Liver (tissue), 9 donors: ENCODE measurements around the gene LVRN. TPM values are rescaled to one million over a fixed set of nuclear protein-coding genes. Genes with fewer than 3 reads are reported as not detected.

ENCODE experiments used
- DNase-seq: peaks from one replicate; pipeline ENCODE4 v3.0.0-alpha.2; 2017; ENCODE audit warnings: low spot score
- H3K27ac ChIP-seq, 2 donors: one replicate each; pipeline ENCODE4 v1.7.0; 2013; ENCODE audit warnings: inconsistent platforms in 2 of 2, low read length in 2 of 2, control low read depth in 1 of 2, low read depth in 1 of 2, mild to moderate bottlenecking in 1 of 2
- H3K27me3 ChIP-seq, 4 donors: one replicate each; pipeline versions ENCODE4 v1.6.1 to v1.7.0; 2013; ENCODE audit warnings: low read length in 3 of 4, inconsistent platforms in 1 of 4, mild to moderate bottlenecking in 1 of 4, moderate library complexity in 1 of 4; ENCODE audit not compliant: control insufficient read depth in 4 of 4, insufficient read depth in 4 of 4
- H3K36me3 ChIP-seq, 4 donors: one replicate each; pipeline versions ENCODE4 v1.6.1 to v1.7.0; 2013; ENCODE audit warnings: low read length in 3 of 4, mild to moderate bottlenecking in 3 of 4, low read depth in 1 of 4, moderate library complexity in 1 of 4; ENCODE audit not compliant: control insufficient read depth in 4 of 4, insufficient read depth in 3 of 4
- H3K4me1 ChIP-seq, 4 donors: one replicate each; pipeline versions ENCODE4 v1.6.1 to v1.7.0; 2013; ENCODE audit warnings: low read length in 3 of 4, mild to moderate bottlenecking in 3 of 4, moderate library complexity in 1 of 4; ENCODE audit not compliant: control insufficient read depth in 4 of 4, insufficient read depth in 4 of 4
- H3K4me3 ChIP-seq, 3 donors: one replicate each; pipeline versions ENCODE4 v1.6.1 to v1.7.0; 2013; ENCODE audit warnings: low read length in 3 of 3, control low read depth in 1 of 3, low read depth in 1 of 3, mild to moderate bottlenecking in 1 of 3
- H3K9ac ChIP-seq, 2 donors: one replicate each; pipeline ENCODE4 v1.7.0; 2013; ENCODE audit warnings: low read length in 2 of 2, mild to moderate bottlenecking in 2 of 2, moderate library complexity in 2 of 2, control low read depth in 1 of 2, low read depth in 1 of 2
- H3K9me3 ChIP-seq, 4 donors: one replicate each; pipeline versions ENCODE4 v1.6.1 to v1.7.0; 2013; ENCODE audit warnings: low read length in 3 of 4; ENCODE audit not compliant: control insufficient read depth in 4 of 4
- ATF3 ChIP-seq: IDR thresholded peaks from 2 replicates; pipeline ENCODE4 v1.6.1; 2016; ENCODE audit warnings: antibody characterized with exemption
- CTCF ChIP-seq: fragments of 150-350 bp; IDR thresholded peaks from 2 replicates; pipeline ENCODE4 v1.5.1; 2017; ENCODE audit warnings: improper control_type of control experiment, low read depth, low read length; ENCODE audit not compliant: missing input control
- EGR1 ChIP-seq, 2 donors: IDR thresholded peaks; 2 replicates each; pipeline ENCODE4 v1.6.1; 2016 to 2018; ENCODE audit warnings: antibody characterized with exemption in 2 of 2, low read depth in 2 of 2
- FOXA1 ChIP-seq: IDR thresholded peaks from 2 replicates; pipeline ENCODE4 v1.6.1; 2016; ENCODE audit warnings: antibody characterized with exemption
- FOXA2 ChIP-seq: IDR thresholded peaks from 2 replicates; pipeline ENCODE4 v1.6.1; 2016; ENCODE audit warnings: antibody characterized with exemption
- GABPA ChIP-seq, 2 donors: IDR thresholded peaks in 1 of 2; conservative IDR thresholded peaks in 1 of 2; 2 replicates each; pipeline ENCODE4 v1.6.1; 2016; ENCODE audit warnings: antibody characterized with exemption in 2 of 2, mild to moderate bottlenecking in 1 of 2, moderate library complexity in 1 of 2
- HNF4A ChIP-seq, 2 donors: conservative IDR thresholded peaks; 2 replicates each; pipeline ENCODE4 v1.6.1; 2016; ENCODE audit warnings: antibody characterized with exemption in 2 of 2, mild to moderate bottlenecking in 2 of 2
- HNF4G ChIP-seq: IDR thresholded peaks from 2 replicates; pipeline ENCODE4 v1.6.1; 2016; ENCODE audit warnings: antibody characterized with exemption
- JUND ChIP-seq, 2 donors: IDR thresholded peaks; 2 replicates each; pipeline ENCODE4 v1.6.1; 2016; ENCODE audit warnings: antibody characterized with exemption in 2 of 2
- MAX ChIP-seq: IDR thresholded peaks from 2 replicates; pipeline ENCODE4 v1.6.1; 2016; ENCODE audit warnings: antibody characterized with exemption
- NR2F2 ChIP-seq: IDR thresholded peaks from 2 replicates; pipeline ENCODE4 v1.6.1; 2016; ENCODE audit warnings: antibody characterized with exemption
- REST ChIP-seq: IDR thresholded peaks from 2 replicates; pipeline ENCODE4 v1.6.1; 2016; ENCODE audit warnings: antibody characterized with exemption, mild to moderate bottlenecking
- RXRA ChIP-seq, 2 donors: IDR thresholded peaks; 2 replicates each; pipeline ENCODE4 v1.6.1; 2017 to 2018; ENCODE audit warnings: antibody characterized with exemption in 2 of 2, mild to moderate bottlenecking in 1 of 2
- SP1 ChIP-seq: IDR thresholded peaks from 2 replicates; pipeline ENCODE4 v1.6.1; 2018; ENCODE audit warnings: antibody characterized with exemption, mild to moderate bottlenecking
- TAF1 ChIP-seq: conservative IDR thresholded peaks from 2 replicates; pipeline ENCODE4 v1.6.1; 2016; ENCODE audit warnings: antibody characterized with exemption, mild to moderate bottlenecking
- YY1 ChIP-seq: IDR thresholded peaks from 2 replicates; pipeline ENCODE4 v1.6.1; 2016; ENCODE audit warnings: antibody characterized with exemption, mild to moderate bottlenecking
- ZBTB33 ChIP-seq: IDR thresholded peaks from 2 replicates; pipeline ENCODE4 v1.6.1; 2016; ENCODE audit warnings: antibody characterized with exemption
- WGBS: extraction: QIAGEN DNeasy Blood & Tissue Kit; methylation state at CpG from one replicate; pipeline ENCODE4 v1.1.7; 2013; 5-methylcytosine and 5-hydroxymethylcytosine counted together
- polyA plus RNA-seq, 2 donors: library from polyadenylated mRNA; stranded (reverse) in 1 of 2; unstranded in 1 of 2; fragments of 200-250 nt in 1 of 2; fragments of >200 nt in 1 of 2; fragmentation: Nextera tagmentation in 1 of 2; extraction: Ambion mirVana in 1 of 2; gene quantifications; one replicate each; pipeline versions ENCODE4 v1.2.1 to v1.2.3, GENCODE V29; 2013 to 2015
- total RNA-seq, 2 donors: library from RNA; depleted of rRNA; stranded (reverse); fragments of >200 nt; gene quantifications; one replicate each; pipeline ENCODE4 v1.2.3, GENCODE V29; 2014
- donor health status: healthy.
- donor health status: healthy.
- donor health status: healthy.
- donor health status: healthy.
- donor health status: healthy.

Gene LVRN
- total and polyA plus RNA-seq, 4 donors = 0.05 to 0.17 (median 0.11) TPM; not detected in 1

- Histone ChIP-seq H3K36me3 (no peaks in the 10 kb centered on the region), H3K9me3 (no peaks in the 10 kb centered on the region), H3K4me3 (no peak overlapping the region), H3K9ac (no peak overlapping the region), H3K27ac (no peak overlapping the region), H3K4me1 (no peaks in the 10 kb centered on the region), H3K27me3 (no peaks in the 10 kb centered on the region)
- no peak for TF ChIP-seq MAX
- TF ChIP-seq FOXA2 = no peak
- TF ChIP-seq YY1 = no peak
- TF ChIP-seq HNF4G = no peak
- TF ChIP-seq ZBTB33 = no peak
- TF ChIP-seq JUND (IDR thresholded peaks at IDR 0.05) = no peak
- no peak for TF ChIP-seq REST
- TF ChIP-seq SP1 = no peak
- TF ChIP-seq CTCF = no peak
- TF ChIP-seq ATF3 = no peak
- TF ChIP-seq EGR1 (IDR thresholded peaks at IDR 0.05; ENCODE audit: low read depth in 2 of 2) = no peak
- 64% methylated on average over 3 of the region's 3 CpGs for WGBS
- DNase-seq = no peak
These were observed 14.2 kb upstream of the LVRN start for GRCh38 chr5:115948091-115948534.

- Histone ChIP-seq H3K9ac (no peak overlapping the region), H3K36me3 (no peaks in the 10 kb centered on the region), H3K27ac (no peak overlapping the region), H3K9me3 (no peaks in the 10 kb centered on the region), H3K4me1 (no peaks in the 10 kb centered on the region), H3K4me3 (no peak overlapping the region), H3K27me3 (no peaks in the 10 kb centered on the region)
- no peak for DNase-seq
- WGBS = 78% methylated on average over 1 of the region's 1 CpG
- TF ChIP-seq TAF1 (no peak), NR2F2 (no peak), MAX (no peak), FOXA1 (no peak), GABPA (IDR thresholded peaks at IDR 0.05 in 1 of 2, conservative IDR thresholded peaks at IDR 0.05 in 1 of 2) (no peak), ATF3 (no peak), ZBTB33 (no peak), CTCF (no peak), EGR1 (IDR thresholded peaks at IDR 0.05; ENCODE audit: low read depth in 2 of 2) (no peak), HNF4A (conservative IDR thresholded peaks at IDR 0.05) (no peak), HNF4G (no peak), RXRA (IDR thresholded peaks at IDR 0.05) (no peak), FOXA2 (no peak), YY1 (no peak), SP1 (no peak), JUND (IDR thresholded peaks at IDR 0.05) (no peak)
These were observed 13.2 kb upstream of the LVRN start for GRCh38 chr5:115949096-115949495.
